SK-MEL-5 (cell line): ENCODE measurements around the gene USHBP1. TPM values are rescaled to one million over a fixed set of nuclear protein-coding genes. Genes with fewer than 3 reads are reported as not detected.
A peak's percentile ranks its signal among the peaks of the same experiment; 100 is the strongest.

Experiments
- DNase-seq: peaks from one replicate; pipeline ENCODE4 v3.0.0-alpha.2; 2016; ENCODE audit warnings: low read depth, low spot score
- in situ Hi-C: cut with HindIII; loops from 2 replicates; pipeline ENCODE4 v1.10.0; 2016; ENCODE audit warnings: low sequenced_read_pairs, high pct_unique_total_duplicates, low pct_unique_long_range_greater_than_20kb
- polyA plus RNA-seq, 2 experiments: library from polyadenylated mRNA; depleted of rRNA; stranded (reverse); fragments of >200 nt; gene quantifications; 2 replicates each; pipeline ENCODE4 v1.2.3, GENCODE V29; 2015
- total RNA-seq: library from RNA; depleted of rRNA; stranded (reverse); fragments of >200 nt; shearing (Covaris generic); gene quantifications from 2 replicates; pipeline ENCODE4 v1.2.3, GENCODE V29; 2014; rRNA removed

Gene USHBP1
- not detected in 2 replicates for total RNA-seq
- not detected in 2 replicates for polyA plus RNA-seq (2015; cell fraction: cytosol; rRNA removed)
- not detected in 2 replicates for polyA plus RNA-seq (2015; cell fraction: nucleus; rRNA removed)

DNA sequence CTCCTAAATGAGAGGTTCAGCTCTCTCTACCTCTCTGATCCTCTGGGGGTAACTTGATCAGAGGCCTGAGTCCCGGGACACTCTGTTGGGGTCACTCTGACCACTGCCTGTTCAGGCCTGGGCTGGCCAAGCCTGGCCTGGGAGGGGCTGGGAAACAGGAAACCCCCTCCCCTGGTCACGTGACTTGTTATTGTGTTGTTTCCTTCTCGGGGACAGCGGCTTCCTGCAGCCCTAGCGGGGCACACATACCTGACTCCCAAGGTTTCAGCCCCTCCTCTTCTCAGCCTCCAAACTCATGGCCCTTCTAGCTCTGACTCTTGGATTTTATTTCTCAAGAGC, at the start of gene USHBP1:
TSS of gene USHBP1 (minus strand) at position 105 of the 339 bp plus-strand sequence. CDS start 446 bp downstream, outside the sequence.
- in situ Hi-C loops = no loop called here
- no peak for DNase-seq

- in situ Hi-C loops = no loop called here
- no peak for DNase-seq
Measured at GRCh38 chr19:17314007-17314593, 49.6 kb upstream of the USHBP1 start.

DNA sequence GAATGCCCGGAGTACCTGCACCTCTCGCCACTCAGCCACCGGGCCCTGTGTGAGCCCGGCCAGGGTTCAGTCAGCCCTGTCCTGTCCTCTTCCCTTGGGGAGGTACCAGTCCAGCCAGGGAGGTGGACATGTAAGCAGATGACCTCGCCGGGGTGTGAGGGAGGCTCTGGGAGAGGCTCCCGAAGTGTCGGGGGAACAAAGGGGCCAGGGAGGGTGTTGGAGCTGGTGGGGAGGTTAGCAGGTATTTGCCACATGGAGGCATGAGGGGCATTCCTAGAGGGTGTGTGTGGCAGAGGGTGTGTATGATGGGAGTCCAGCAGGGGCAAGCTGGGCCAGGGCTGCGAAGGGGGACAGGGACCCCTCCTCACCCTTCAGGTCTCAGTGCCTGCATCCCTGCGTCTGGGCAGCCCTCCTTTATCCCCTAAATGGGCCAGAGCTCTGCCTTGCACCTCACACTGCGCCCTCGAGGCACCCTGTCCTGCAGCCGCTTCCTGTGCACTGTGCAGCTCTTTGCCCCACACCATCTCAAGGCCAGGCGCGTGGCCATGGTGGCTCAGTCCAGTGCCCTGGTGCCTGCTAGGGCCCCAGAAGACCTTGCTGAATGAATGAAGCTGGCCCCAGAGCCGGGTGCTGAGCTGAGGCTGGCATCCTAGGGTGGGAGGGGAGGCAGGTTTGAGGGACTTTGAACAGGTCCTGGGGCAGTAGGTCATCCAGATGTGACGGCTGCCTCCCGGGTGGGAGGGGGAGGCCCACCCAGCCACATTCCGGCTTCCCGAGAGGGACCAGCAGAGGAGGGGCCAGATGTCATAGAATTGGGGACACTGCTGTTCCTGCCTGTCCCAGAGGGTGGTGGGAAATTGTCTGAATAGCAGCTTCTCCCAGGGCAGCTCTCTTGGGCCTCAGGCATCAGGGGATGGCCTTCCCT, 47.9 kb upstream of the USHBP1 start:
- in situ Hi-C loops = no loop called here
- no peak for DNase-seq

DNA sequence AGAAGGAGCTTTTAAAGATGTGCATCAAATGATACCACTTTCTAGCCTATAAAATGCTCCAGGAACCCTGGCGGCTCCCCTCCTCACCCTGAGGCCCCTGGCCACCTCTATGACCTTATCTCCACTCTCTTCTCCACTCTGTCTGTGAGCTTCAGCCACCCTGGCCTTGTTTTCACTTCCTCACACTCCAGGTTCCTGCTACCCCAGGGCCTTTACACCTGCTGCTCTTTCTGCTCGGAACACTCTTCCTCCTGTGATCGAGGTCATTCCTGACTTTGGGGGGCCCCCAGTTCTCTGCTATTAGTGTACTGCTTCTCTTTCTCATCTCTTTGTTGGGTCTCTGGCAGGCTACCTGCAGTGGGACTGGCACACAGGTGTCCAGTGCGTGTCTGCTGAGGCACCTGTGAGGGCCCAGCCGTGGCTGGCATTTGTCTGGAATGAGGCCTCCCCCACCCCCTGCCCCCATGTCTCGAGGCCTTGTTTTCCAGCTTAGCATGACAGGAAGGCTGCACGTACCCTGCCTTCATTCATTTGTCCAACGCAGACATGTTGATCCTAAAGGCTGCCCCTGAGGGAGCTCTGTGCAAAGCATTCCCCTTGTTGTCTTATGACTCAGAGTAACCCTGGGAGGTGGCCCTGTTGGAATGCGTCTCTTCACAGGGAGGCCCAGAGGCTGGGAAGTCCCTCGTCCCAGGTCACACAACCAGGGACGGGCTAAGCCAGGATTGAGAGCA, 47.1 kb upstream of the USHBP1 start:
- DNase-seq = no peak
- in situ Hi-C loops = no loop called here

DNA sequence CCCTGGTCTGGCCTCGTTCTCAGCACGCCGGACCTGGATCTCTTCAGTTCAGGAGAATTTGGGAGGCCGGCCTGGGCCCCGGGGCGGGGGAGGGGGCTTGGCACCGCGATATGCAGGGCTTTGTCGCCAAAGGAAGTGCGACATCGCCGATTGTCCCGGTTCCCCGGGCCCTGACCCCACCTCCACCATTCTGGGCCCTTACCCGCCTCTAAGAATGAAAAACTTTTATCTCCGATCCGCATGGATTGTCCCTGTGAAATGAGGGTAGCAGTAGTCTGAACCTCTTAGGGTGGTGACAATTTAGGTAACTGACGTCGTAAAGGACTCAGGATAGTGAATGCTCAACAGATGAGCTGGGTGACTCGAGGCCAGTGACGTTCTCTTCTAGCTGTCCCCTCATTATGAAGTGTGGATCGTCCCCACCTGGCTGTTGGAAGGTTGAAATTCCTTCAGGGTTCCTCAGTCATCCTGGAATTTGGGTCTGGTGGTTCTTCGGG, 45.5 kb upstream of the USHBP1 start:
- in situ Hi-C loops = no loop called here
- no peak for DNase-seq

GRCh38 chr19:17309198-17309964, 44.8 kb upstream of the USHBP1 start, which contains the start of gene DDA1:
DDA1 (plus strand) TSS chr19:17309563; CDS start chr19:17309655, 92 bp downstream.
- in situ Hi-C loops = no loop called here
- DNase-seq = peak; percentile 99

DNA sequence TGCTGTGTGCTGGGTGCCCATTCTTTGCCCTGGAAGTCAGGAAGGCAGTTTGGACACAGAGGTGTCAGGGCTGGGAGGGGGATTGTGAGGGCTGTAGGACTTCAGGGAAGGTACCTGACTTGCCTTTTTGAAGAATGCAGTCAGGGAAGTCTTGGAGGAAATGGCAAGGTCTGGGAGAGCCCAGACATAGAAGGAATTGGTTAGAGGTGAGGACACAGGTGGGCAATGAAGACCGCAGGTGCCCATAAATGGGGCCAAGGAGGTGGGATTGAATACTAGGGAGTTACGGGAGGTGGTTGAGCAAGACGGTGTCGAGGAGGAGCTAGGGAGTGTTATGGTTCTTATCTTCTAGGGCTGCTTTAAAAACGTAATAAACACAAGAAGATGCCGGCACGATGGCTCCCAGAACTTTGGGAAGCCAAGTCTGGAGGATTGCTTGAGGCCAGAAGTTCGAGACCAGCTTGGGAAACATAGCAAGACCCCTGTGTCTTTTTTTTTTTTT, 43.4 kb upstream of the USHBP1 start:
- no peak for DNase-seq
- in situ Hi-C loops = no loop called here

DNA sequence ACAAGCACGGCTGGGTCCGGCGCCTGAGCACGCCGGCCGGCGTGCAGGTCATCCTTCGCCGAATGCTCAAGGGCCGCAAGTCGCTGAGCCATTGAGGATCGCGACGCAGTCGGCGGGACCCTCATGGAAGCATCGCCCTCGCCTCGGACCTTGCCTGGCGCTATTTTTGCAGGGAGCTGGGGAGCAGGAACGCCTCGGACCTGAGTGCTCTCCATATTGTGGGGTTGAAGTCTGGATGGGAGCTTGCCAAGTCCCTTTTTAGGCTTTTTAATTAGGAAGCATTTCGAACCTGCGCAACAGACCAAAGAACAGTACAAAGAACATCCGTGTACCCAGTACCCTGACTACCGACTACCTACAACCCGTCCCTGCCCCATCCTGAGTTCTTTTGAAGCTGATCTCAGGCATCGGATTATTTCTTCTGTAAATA, 41.8 kb upstream of the USHBP1 start:
- DNase-seq = peak; percentile 11
- in situ Hi-C loops = no loop called here

DNA sequence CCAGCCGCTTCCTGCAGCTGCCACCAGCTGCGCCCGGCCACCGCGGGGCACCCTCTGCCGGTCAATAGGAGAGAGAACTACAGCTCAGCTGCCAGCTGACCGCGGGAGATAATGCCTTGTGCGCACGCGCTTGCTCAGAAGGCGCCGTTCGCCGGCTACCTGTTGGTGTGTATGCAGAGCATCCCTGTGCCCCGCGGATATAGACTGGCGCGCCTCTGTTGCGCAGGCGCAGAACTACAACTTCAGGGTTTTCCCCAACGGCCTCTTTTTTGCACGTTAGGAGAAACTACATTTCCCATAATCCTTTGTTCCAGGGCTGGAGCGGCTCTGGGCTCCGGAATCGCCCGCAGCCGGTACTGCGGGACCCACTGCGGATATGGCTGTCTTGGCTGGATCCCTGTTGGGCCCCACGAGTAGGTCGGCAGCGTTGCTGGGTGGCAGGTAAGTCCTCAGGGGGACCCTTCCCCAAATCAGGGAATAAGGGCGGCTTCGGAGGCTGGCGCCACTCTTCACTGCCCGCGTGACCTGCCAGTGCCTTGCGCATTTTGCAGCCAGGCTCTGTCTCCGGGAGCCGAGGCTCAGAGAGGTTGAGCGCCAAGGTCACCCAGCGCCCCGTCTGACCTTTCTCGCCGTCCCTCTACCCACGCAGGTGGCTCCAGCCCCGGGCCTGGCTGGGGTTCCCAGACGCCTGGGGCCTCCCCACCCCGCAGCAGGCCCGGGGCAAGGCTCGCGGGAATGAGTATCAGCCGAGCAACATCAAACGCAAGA, 41.2 kb upstream of the USHBP1 start, which contains the start of gene MRPL34:
TSS of gene MRPL34 (plus strand) at position 356 of the 768 bp plus-strand sequence. CDS start at position 377, 21 bp downstream.
- peak; percentile 98 for DNase-seq
- in situ Hi-C loops = no loop called here

- in situ Hi-C loops = no loop called here
- no peak for DNase-seq
Measured at GRCh38 chr19:17305216-17305516, 40.6 kb upstream of the USHBP1 start.

DNA sequence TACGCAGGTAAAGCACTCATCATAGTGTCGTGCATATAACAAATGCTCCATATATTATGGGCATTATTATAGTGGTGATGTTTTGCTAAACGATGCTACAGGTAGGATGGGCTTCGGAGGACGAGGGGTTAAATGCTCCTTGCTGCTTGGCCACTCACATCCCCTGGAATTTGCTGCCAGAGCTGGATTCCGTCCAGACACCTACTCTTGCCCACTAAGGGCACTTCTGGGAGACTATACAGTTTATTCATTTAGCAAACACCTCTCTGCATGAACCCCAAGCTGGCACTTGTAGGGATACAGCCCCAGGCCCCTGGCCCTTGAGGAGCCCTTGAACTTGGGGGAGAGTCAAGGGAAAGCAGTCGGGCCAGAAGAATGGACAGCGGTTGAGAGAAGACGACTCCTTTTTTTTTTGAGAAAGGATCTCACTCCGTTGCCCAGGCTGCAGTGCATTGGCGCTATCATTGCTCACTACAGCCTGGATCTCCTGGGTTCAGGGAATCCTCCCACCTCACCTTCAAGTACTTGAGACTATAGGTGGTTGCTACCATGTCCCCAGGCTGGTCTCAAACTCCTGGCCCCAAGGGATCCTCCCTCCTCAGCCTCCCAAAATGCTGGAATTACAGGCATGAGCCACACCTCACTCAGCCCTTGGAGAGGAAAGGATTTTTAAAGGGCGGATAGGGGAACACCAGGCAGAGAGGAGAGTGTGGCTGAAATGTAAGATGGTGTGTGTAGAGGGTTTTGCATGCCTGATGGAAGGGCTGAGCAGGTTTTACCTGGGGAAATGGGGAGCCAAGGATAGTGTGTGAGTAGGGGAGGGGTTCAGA, 40.1 kb upstream of the USHBP1 start:
- in situ Hi-C loops = no loop called here
- DNase-seq = no peak

- in situ Hi-C loops = no loop called here
- DNase-seq = no peak
Measured at GRCh38 chr19:17303940-17304267, 39.4 kb upstream of the USHBP1 start.

- in situ Hi-C loops = no loop called here
- DNase-seq = peak; percentile 90
Measured at GRCh38 chr19:17303167-17303939, 38.8 kb upstream of the USHBP1 start, which contains the start of gene ABHD8. ABHD8 (minus strand) TSS chr19:17303425; CDS start chr19:17301616, 1,809 bp downstream.

- in situ Hi-C loops = no loop called here
- no peak for DNase-seq
Measured at GRCh38 chr19:17302391-17303166, 38.0 kb upstream of the USHBP1 start.
